HG03280 (cell line): ENCODE data around the gene SFSWAP.
"Not testable (repeated sequence)": the region's sequence is repeated elsewhere in the genome, so short reads cannot be mapped to it uniquely, and the experiment has no call there.

Source experiments
- ATAC-seq: cut with Tn5 transposase; IDR thresholded peaks from one replicate; pipeline ENCODE4 v1.9.1; 2021; ENCODE audit warnings: mild to moderate bottlenecking, moderate library complexity; ENCODE audit not compliant: unreplicated experiment

SFSWAP gene

GRCh38 chr12:131701705-131702572 lies 9.0 kb upstream of the SFSWAP start:
- no peak for ATAC-seq

- ATAC-seq: no peak
Measured at GRCh38 chr12:131702573-131702877, 8.4 kb upstream of the SFSWAP start.

GRCh38 chr12:131703161-131703560 lies 7.7 kb upstream of the SFSWAP start:
- ATAC-seq: no peak

GRCh38 chr12:131704509-131704908 lies 6.4 kb upstream of the SFSWAP start:
- no peak for ATAC-seq

- ATAC-seq: not testable (repeated sequence)
Measured at GRCh38 chr12:131706709-131707108, 4.2 kb upstream of the SFSWAP start.

- no peak for ATAC-seq
Measured at GRCh38 chr12:131709226-131709625, 1.7 kb upstream of the SFSWAP start.

- no peak for ATAC-seq
Measured at GRCh38 chr12:131711551-131712205, 788 bp downstream of the SFSWAP start.

GRCh38 chr12:131713349-131713748 lies 2.5 kb downstream of the SFSWAP start:
- no peak for ATAC-seq

GRCh38 chr12:131714759-131715158 lies 3.9 kb downstream of the SFSWAP start:
- no peak for ATAC-seq

GRCh38 chr12:131716282-131716681 lies 5.4 kb downstream of the SFSWAP start:
- ATAC-seq: no peak

- no peak for ATAC-seq
Measured at GRCh38 chr12:131720241-131720640, 9.4 kb downstream of the SFSWAP start.

GRCh38 chr12:131720921-131721320 lies 10.0 kb downstream of the SFSWAP start:
- no peak for ATAC-seq

GRCh38 chr12:131721548-131721947 lies 10.7 kb downstream of the SFSWAP start:
- ATAC-seq: no peak

GRCh38 chr12:131723532-131723931 lies 12.6 kb downstream of the SFSWAP start:
- no peak for ATAC-seq

- ATAC-seq: no peak
Measured at GRCh38 chr12:131724534-131724933, 13.6 kb downstream of the SFSWAP start.

- no peak for ATAC-seq
Measured at GRCh38 chr12:131725503-131725902, 14.6 kb downstream of the SFSWAP start.

- no peak for ATAC-seq
Measured at GRCh38 chr12:131728720-131729119, 17.8 kb downstream of the SFSWAP start.

- no peak for ATAC-seq
Measured at GRCh38 chr12:131729254-131729955, 18.5 kb downstream of the SFSWAP start.

- ATAC-seq: no peak
Measured at GRCh38 chr12:131732996-131733615, 22.2 kb downstream of the SFSWAP start.

- ATAC-seq: no peak
Measured at GRCh38 chr12:131733874-131734273, 23.0 kb downstream of the SFSWAP start.
